Measurements from ENCODE around the gene FEV.

DNA sequence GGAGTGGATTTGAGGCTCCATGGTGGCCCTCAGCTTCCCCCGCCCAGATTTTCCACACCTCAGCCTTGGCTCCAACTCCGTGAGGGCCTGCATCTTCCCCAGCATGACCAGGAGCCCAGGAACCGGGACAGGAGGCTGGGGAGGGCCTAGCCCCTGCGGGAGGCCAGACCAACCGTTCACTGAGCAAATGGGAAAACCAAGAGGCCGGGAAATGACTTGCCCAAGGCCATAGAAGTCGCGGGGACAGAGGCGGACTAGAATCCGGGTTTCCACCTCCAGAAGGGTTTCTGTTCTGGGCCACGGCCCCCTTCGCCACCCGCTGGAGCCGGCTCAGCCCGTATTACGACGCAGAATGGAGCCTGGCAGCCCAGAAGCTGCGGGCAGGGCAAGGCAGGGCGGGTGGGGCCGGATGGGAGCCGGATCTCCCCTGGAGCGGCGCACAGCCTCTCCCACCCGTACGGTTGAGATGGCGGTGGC, 16.2 kb upstream of the FEV start:
- TF ChIP-seq, protein P1, sequence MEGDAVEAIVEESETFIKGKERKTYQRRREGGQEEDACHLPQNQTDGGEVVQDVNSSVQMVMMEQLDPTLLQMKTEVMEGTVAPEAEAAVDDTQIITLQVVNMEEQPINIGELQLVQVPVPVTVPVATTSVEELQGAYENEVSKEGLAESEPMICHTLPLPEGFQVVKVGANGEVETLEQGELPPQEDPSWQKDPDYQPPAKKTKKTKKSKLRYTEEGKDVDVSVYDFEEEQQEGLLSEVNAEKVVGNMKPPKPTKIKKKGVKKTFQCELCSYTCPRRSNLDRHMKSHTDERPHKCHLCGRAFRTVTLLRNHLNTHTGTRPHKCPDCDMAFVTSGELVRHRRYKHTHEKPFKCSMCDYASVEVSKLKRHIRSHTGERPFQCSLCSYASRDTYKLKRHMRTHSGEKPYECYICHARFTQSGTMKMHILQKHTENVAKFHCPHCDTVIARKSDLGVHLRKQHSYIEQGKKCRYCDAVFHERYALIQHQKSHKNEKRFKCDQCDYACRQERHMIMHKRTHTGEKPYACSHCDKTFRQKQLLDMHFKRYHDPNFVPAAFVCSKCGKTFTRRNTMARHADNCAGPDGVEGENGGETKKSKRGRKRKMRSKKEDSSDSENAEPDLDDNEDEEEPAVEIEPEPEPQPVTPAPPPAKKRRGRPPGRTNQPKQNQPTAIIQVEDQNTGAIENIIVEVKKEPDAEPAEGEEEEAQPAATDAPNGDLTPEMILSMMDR (IDR thresholded peaks at IDR 0.05; ENCODE audit: insufficient read depth, low read length, poor library complexity, severe bottlenecking), result no peak
- no peak for TF ChIP-seq EZH2phosphoT487 (conservative IDR thresholded peaks at IDR 0.05; ENCODE audit: low read length)
